Head of caudate nucleus (tissue), 42 donors: ENCODE data around the gene TRAPPC5.
A peak's percentile ranks its signal among the peaks of the same experiment; 100 is the strongest.

Experiments used
- DNase-seq, 42 donors: peaks; one replicate each; pipeline versions ENCODE4 v3.0.0 to v3.0.0-alpha.2; 2020 to 2021; ENCODE audit warnings: mixed read lengths in 7 of 42
- intact Hi-C: fragments of 100-400 bp; cut with DNase I; formaldehyde crosslinking; loops from one replicate; pipeline ENCODE4 v1.15.0; 2022

TRAPPC5 gene

DNA sequence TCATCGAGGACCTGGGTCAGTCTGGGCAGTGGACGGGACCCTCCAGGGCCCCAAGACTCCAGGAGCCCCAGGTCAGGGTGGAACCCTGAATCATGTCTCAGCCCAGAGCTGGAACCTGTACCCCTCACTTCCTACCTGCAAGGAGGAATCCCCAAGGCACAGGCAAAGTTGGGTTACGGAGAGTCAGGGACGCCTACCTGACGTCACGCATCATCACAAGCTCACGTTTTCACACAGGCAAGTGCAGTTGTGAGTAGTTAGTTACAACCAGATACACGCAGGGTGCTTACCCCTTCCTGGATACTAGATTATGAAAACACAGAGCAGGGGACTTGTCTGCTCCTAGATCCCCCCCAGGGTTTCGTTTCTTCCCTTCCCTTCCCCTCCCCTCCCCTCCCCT, 9.8 kb upstream of the TRAPPC5 start:
- intact Hi-C loops = no loop called here
- no peak for DNase-seq

DNA sequence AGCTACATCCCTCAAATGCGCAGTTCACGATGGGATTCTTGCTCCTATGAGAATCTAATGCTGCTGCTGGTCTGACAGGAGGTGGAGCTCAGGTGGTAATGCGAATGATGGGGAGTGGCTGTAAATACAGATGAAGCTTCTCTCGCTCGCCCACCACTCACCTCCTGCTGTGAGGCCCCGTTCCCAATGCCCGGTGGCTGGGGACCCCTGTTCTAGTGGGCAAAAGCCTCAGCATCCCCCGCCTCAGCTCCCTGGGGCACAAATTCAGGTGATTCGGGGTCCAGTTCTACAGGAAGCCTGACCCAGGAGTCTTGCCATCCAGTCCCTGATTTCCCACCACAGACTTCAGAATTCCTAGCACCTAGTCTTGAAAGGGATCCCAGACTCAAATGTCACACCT, 8.1 kb upstream of the TRAPPC5 start:
- intact Hi-C loops = no loop called here
- no peak for DNase-seq

DNA sequence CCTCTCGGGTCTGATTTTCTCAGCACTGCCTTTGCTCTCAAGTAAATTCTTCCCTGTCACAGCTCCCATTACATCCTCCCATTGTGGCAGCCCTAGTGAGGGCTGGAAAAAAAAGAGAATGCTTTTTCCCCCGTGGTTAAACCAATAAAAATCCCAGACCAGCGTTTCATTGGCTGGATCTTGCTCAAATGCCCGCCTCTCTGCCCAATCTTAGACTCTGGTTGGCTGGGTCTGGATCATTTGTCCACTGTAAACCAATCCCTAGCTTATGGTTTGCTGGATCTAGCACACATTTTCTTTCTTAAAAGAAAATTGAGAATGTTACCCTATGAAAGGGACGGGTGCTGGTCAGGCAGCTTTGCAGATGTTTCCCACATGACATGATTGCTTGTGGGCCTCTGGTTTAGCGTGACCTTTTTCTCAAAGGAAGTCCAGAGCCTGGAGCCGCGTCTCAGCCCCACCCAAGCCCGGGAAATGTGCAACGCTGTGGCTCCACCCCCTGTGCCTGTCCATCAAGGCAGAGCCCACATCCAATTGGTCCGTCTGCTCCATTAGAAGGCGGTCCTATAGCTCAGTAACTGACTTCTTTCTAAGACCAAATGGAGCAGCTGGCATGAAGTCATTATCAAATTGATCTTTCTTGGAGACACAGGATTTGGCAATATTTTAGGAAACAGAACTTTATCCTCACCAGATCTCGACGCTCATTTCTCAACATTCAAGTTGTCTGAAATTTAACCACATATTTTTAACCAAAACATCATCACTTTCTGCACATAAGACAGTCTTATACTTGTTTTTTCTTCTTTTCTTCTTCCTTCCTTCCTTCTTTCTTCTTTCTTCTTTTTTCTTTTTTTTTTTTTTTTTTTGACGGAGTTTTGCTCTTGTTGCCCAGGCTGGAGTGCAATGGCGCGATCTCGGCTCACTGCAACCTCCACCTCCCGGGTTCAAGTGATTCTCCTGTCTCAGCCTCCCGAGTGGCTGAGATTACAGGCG, 6.3 kb upstream of the TRAPPC5 start:
- intact Hi-C loops = no loop called here

GRCh38 chr19:7676376-7676775, 4.3 kb upstream of the TRAPPC5 start:
- intact Hi-C loops = no loop called here
- no peak for DNase-seq

More for the DNA sequence above, 6.3 kb upstream of the TRAPPC5 start:
- peak in 35 of 42 donors; percentile 14 to 70 (median 45) for DNase-seq

GRCh38 chr19:7676854-7677253, 3.8 kb upstream of the TRAPPC5 start, which contains the start of gene MCEMP1:
Gene MCEMP1 (plus strand): TSS chr19:7677090. CDS start chr19:7677121, 31 bp downstream.
- DNase-seq = no peak

GRCh38 chr19:7677669-7678311, 2.8 kb upstream of the TRAPPC5 start:
- DNase-seq = no peak
- intact Hi-C loops = no loop called here

More at GRCh38 chr19:7676854-7677253, 3.8 kb upstream of the TRAPPC5 start, which contains the start of gene MCEMP1:
- intact Hi-C loops = no loop called here

DNA sequence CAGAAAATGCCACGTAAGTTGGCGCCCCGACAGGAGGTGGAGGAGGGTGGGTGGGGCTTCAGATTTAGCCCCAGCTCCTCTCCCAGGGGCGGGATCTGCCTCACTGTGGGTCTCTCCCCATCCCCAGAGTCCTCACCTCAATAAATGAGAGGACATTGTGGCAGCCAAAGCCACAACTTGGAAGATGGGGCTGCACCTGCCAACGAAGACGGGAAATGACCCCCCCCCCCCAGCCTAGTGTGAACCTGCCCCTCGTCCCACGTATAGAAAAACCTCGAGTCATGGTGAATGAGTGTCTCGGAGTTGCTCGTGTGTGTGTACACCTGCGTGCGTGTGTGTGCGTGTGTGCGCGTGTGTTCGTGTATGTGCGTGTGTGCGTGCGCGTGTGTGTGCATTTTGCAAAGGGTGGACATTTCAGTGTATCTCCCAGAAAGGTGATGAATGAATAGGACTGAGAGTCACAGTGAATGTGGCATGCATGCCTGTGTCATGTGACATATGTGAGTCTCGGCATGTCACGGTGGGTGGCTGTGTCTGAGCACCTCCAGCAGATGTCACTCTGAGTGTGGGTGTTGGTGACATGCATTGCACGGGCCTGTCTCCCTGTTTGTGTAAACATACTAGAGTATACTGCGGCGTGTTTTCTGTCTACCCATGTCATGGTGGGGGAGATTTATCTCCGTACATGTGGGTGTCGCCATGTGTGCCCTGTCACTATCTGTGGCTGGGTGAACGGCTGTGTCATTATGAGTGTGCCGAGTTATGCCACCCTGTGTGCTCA, 1.5 kb upstream of the TRAPPC5 start:
- intact Hi-C loops = no loop called here
- peak in 40 of 42 donors; percentile 21 to 74 (median 48) for DNase-seq

DNA sequence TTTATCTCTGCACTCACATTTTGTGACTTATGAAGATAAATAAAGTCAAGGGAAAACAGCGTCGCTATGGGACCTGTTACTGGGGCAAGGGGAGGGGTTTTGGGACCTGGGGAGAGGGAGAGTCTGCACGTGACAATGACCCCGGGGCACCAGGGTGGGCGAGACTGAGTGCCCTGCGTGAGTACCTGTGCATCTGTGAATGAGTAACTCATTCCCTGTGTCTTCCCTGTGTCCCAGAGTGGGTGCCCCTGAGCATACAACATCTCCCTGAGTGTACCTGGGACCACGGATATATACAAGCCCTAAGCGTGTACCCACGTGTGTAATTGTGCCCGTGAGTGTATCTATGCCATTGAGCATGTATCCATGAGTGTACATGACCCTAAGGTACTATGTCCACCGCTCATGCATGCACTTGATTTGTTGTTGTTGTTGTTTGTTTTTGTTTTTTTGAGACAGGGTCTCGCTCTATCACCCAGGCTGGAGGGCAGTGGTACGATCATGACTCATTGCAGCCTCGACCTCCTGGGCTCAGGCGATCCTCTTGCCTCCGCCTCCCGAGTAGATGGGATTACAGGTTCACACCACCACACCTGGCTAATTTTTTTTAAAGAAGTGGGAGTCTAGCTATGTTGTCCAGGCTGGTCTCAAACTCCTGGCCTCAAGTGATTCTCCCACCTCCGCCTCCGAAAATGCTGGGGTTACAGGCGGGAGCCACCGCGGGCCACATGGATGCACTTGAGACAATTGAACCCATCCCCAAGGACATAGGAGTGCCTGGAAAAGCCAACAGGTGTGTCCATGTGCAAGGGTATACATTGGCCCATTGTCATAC, 645 bp upstream of the TRAPPC5 start:
- no peak for DNase-seq
- intact Hi-C loops = loop anchor here (2.0 to 5.0 kb wide), 2 partner anchors 113 to 223 kb away; partner anchors contain the start of gene MAP2K7

- peak; percentile 57 to 93 (median 78) for DNase-seq
- intact Hi-C loops = loop anchor here (2.0 to 5.0 kb wide), 2 partner anchors 114 to 221 kb away; partner anchors contain the start of gene MAP2K7
Observed at GRCh38 chr19:7681340-7682174, 924 bp downstream of the TRAPPC5 start.

- DNase-seq = peak in 34 of 42 donors; percentile 4 to 67 (median 42)
- intact Hi-C loops = loop anchor here (5.0 kb wide), 1 partner anchor 115 kb away; no protein-coding TSS in a partner anchor
Observed at GRCh38 chr19:7682175-7682855, 1.7 kb downstream of the TRAPPC5 start.

DNA sequence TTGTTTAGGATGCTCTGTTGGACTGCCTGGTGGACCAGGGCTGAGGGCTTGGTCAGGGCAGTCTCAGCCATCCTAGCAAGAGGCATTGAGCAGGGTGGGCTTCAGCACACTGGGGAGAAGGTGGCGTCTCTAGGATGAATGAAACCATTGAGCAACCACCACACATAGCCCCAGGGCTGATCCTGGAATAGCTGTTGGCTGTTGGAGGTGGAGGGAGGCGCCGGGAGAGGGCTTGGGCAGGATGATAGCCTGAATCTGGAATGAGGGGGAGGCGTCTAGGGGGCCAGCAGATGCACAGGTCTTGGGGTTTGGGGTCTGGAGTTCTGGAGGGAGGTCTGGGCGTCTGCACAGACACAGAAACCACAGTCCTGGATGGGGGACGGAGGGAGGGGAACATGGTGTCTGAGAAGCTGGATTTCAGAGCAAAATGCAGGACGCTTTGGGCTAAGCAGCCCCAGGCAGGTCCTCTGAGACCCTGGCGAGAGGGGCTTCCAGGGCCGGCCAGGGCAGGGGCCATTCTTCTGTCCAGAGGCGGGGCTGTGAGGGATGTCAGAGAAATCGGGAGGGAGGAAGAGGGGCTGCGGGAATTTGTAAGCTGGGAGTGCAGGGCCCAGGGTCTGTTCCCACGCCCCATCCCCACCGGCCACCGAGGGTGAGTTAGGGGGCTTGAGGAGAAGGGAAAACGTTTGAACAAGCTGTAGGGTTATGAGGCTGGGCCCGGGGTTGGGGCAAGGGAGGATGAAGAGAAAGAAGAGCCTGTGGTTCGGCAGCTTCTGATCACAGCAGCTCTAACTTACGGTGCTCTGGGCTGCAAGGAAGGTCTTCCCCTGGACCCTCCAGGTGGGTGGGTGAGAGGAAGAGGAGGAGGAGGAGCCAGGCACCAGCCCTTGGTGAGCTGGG, 5.2 kb downstream of the TRAPPC5 start:
- intact Hi-C loops = no loop called here
- no peak for DNase-seq

DNA sequence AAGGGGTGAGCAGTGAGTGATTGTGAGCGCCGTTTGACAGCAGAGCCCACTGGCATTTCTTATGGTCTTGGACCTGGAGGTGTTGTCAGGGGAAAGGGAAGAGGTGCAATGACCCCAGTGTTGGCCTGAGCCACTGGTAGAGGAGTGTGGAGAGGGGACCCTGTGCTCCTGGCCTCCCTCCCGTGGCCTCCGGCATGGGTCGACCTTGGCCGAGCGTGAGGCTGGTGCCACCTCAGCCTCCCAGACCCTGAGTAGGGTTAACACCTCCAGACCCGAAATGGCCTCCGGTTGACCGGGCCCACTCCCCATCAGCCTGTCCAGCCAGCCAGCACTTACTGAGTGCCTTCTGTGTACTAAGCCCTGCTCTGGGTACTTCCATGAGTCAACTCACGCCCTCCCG, 6.5 kb downstream of the TRAPPC5 start:
- no peak for DNase-seq
- intact Hi-C loops = no loop called here

- intact Hi-C loops = no loop called here
- DNase-seq = no peak
Observed at GRCh38 chr19:7689165-7689564, 8.5 kb downstream of the TRAPPC5 start.

DNA sequence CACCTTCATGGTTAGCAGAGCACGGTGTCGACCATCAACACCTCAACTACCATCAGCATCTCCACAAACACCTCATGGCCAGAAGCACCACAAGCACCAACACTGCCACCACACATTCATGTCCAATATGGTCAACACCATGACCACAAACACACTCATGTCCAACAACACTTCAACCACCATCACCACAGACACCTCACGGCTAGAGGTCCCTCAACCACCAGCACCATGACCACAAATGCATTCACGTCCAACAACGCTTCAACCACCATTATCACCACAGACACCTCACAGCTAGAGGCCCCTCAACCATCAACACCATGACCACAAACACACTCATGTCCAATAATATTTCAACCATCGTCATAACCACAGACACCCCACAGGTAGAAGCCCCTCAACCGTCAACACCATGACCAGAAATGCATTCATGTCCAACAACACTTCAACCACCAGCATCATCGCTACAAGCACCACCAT, 10.2 kb downstream of the TRAPPC5 start:
- intact Hi-C loops = no loop called here
- DNase-seq = no peak

DNA sequence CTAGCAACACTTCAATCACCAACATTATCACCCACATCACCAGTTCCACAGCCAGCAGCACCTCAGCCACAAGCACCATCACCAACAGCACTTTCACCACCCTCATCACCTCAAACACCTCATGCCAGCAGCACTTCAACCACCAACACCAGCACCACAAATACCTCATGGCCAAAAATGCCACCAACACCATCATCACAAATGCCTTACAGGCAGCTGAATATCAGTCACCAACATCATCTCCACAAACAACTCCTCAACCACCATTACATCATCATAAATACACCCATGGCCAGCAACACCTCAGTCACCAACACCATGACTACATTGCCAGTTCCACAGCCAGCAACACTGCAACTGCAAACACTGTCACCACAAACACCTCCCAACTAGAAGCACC, 10.9 kb downstream of the TRAPPC5 start:
- intact Hi-C loops = no loop called here
- DNase-seq = no peak
